Limb (tissue), 2 donors: Measurements from ENCODE around the gene TMEM30B.
"Not testable (repeated sequence)": the region's sequence is repeated elsewhere in the genome, so short reads cannot be mapped to it uniquely, and the experiment has no call there.

Experiments
- DNase-seq, 2 donors: peaks; one replicate each; pipeline ENCODE4 v3.0.0-alpha.2; 2016; ENCODE audit errors: extremely low spot score in 2 of 2

TMEM30B gene, protein sequence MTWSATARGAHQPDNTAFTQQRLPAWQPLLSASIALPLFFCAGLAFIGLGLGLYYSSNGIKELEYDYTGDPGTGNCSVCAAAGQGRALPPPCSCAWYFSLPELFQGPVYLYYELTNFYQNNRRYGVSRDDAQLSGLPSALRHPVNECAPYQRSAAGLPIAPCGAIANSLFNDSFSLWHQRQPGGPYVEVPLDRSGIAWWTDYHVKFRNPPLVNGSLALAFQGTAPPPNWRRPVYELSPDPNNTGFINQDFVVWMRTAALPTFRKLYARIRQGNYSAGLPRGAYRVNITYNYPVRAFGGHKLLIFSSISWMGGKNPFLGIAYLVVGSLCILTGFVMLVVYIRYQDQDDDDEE

DNA sequence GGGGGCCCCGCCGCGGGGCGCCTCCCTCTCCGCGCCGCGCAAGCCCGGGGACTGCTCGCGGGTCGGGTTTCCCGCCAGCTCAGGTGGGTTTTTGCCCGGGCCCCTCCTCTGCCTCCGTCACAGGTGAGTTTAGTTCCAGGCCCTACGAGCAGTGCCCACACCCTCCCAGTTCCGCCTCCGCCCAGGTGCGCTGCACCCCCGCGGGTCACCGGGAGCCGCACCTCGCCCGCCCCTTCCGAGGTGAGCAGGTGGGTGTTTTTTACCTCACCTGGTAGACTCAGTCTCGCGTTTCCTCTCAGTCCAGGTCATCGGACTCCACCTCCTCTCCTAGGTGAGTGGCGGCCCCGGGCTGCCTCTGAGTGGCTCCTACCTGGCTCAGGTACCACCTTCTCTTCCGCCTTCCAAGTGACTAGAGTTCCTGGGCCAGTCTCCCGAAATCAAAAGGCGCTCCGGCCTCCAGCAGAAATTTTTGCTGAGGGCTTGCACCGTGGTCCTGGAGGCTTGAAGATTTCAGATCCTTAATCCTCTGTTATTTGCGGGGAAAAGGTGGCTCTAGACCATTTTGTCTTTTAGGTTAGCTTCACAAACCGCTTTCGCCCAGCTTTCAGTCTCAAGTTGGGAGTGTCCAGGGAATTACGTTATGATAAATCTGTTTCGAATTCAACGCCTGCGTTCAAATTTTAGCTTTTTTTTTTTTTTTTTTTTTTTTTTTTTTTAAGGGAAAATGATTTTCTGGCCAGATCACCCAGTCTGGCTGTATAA is at the start of gene TMEM30B:
TMEM30B (minus strand) TSS at position 153 of the 762 bp plus-strand sequence. CDS start 191 bp downstream, outside the sequence.
- peak in 1 of 2 donors; percentile 53 for DNase-seq

DNA sequence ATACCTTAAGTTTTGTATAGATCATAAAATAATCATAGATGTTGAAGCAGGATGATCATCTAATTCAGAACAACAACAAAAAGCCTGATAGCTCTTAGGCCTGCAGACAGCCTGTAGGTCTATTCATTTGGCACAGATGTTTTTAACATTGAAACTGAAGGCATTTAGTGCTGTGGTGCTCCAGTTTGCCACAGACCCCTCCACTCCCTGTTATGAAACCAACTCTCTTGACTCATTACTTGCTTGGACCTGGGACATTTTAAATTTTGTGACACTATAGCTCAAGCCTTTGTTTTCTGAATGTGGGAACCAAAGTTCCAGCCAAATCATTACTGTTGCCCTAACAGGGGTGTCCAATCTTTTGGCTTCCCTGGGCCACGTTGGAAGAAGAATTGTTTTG is 49.4 kb upstream of the TMEM30B start:
- no peak for DNase-seq

DNA sequence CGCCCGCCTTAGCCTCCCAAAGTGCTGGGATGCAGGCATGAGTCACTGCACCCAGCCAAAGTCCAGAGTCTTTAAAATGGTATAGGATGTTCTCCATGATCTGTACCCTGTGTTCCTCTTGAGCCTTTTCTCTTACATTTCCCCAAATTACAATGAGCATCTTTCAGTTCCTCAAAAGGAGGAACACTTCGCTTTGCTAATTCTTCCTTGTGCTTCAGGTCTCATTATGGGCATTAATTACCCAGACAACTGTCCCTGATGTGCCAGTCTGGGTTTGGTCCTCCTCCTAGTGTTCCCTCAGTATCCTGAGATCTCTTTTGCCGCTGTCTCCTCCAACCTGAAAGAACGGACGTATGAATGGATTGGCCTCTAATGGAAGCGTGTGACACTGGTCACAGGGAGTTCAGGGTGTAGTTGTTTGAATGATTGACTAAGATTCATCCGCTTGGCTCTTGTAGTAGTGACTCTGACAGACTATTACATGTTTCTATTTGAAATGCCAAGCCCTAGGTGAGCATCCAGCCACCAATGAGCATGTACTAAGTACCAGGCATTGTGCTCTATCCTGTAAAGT is 48.4 kb upstream of the TMEM30B start:
- no peak for DNase-seq

DNA sequence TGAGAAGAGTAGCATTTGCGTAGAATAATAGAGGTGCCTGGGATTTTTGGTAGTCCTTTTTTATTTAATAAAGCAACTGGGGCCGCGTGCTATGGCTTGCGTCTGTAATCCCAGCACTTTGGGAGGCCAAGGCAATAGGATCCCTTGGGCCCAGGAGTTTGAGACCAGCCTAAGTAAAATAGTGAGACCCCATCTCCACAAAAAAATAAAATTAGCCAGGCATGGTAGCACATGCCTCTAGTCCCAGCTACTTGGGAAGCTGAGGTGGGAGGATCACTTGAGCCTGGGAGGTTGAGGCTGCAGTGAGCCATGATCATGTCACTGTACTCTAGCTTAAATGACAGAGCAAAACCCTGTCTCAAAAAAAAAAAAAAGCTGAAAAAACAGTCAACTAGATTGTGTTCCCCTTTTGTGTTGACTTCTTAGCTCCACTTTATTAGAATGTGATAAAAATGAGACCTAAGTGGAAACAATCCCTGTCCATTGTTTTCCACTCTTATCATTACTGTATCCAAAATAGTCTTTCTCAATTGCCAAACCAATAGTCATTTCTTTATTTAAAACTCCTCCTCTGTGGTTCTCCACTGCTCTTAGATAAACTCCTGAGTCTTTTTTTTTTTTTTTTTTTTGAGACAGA is 47.6 kb upstream of the TMEM30B start:
- no peak for DNase-seq

DNA sequence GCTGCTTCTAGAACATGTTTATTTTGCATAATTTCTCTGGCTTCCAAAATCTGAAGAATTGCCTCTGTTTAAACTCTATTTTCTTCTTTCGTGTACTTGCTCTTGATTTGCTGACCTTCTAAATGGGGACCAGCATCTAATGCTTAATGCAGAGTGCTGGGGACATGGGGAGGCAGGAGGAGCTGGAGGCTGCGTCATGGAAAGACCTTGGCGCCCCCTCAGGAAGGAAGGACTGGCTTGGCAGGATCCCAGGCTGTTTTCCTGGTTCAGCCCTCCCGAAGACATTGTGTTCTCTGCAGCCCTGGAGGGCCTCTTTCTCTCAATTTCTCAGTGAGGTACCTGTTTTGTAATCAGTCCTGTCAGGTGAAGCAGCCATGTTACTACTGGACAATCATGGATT is 45.7 kb upstream of the TMEM30B start:
- peak in 1 of 2 donors; percentile 45 for DNase-seq

DNA sequence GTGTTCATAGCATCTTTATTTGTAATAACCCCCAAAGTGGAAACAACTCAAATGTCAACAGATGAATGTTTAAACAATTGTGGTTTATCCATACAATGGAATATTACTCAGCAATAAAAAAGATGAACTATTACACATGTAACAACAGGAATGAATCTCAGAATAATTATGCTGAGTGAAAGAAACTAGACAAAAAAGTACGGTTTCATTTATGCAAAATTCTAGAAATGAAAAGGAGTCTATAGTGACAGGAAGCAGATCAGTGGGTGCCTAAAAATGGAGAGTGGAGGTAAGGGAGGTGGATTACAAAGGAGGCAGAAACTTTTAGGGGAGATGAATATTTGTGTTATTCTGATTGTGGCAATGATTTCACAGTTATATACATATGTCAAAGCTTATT is 45.0 kb upstream of the TMEM30B start:
- no peak for DNase-seq

DNA sequence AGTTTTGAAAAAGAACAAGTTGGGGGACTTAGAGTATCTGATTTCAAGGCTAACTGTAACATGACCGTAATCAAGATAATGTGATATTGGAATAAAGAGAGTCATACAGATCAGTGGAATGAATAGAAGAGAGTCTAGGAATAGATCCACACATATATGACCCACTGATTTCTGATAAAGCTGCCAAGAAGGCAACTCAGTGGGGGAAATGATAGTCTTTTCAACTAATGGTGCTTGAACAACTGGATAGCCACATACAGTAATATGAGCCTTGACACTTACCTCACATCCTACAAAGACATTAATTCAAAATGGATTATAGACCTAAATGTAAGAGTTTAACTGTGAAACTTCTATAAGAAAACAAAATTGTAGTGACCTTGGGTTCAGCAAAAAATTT is 44.0 kb upstream of the TMEM30B start:
- DNase-seq, result no peak

DNA sequence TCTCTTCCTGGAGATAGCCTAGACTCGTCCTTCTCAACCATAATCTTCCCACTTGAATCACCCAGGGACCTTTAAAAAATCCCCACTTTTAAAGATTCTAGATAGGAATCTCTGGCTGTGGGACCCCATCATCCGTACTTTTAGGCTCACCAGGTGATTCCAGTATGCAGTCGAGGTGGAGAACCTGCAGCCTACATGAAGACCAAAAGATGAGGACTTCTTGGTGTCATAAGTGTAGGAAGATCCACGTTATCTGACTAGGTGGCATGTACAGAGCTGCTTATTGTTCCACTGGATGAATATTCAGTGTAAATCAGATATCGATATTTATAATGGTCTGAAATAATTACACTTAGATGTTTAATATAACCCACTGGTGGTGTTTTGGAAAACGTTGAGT is 42.8 kb upstream of the TMEM30B start:
- no peak for DNase-seq

DNA sequence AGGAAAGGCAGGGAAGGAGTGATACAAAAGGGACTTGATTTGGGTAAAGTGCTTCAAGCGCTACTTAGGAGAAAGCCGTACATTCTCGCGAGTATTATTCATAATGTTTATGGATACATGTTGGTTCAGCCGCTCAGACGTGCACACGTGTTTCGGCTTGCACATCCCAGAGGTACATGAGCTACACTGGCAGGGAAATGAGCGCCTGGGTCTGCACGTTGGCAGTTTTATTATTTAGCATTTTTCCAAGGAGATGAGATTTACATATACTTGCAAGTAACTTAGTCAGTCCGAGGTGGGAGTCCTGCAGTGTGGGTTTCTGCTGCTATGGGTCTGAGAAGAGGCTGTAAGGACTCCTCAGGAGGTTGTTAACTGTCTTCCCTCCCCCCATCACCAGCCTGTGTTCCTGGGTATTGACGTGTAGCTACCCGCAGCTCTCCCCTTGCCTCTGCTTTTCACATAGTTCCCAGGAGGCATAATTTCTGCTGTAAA is 41.7 kb upstream of the TMEM30B start:
- DNase-seq, result no peak

DNA sequence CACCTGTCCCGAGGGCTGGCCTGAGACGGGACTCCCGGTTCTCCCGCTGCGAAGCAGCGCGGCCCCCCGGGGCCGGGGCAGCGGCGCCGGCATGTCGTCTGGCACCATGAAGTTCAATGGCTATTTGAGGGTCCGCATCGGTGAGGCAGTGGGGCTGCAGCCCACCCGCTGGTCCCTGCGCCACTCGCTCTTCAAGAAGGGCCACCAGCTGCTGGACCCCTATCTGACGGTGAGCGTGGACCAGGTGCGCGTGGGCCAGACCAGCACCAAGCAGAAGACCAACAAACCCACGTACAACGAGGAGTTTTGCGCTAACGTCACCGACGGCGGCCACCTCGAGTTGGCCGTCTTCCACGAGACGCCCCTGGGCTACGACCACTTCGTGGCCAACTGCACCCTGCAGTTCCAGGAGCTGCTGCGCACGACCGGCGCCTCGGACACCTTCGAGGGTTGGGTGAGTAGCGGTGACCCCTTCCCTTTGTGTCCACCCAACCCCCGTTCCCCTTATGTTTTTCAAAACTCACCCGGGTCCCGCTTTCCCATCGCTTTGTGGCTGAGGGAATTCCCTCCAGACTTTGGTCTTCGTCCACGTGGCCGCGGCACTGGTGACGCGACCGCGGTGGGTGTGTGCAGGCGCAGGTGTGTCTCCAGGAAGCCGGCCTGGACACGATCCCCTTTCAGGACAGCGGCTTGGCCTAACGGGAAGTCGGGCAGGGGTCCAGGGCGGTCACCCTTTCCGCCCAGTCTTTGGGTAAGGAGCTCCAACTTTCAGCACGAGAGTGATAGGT is 41.1 kb upstream of the TMEM30B start:
- DNase-seq, result peak in 1 of 2 donors; percentile 47

DNA sequence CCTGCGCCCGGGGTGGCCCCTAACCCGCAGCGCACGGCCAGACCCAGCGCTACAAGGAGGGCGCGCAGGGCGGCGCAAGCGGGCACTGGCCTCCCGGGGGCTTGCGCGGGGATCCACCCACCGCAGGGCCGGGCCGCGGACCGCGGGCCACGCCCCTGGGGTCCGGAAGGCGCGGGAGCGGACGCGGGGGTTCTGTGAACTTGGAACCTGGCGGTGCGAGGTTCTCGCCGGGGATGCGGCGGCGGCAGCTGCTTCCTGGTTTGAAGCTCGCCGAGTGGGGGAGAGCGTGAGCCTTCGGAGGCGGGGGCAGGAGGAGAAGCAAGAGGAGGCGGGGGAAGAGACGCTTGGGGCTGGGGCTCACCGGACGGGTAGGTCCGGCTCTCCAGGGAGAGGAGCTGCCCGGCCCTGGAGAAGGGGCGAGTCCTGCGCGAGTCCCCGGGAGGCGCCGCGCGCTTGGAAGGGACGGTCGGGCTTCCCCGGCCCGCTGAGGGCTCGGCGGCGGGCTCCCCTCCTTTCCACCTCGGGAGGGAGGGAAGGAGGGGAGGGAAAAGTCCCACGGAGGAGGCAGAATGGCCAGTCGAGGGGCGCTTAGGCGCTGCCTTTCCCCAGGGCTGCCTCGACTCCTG is 40.4 kb upstream of the TMEM30B start, which contains the start of gene PRKCH:
PRKCH (plus strand) TSS at position 195 of the 626 bp plus-strand sequence. CDS start 523 bp downstream, outside the sequence.
- DNase-seq, result peak; percentile 36 to 68

DNA sequence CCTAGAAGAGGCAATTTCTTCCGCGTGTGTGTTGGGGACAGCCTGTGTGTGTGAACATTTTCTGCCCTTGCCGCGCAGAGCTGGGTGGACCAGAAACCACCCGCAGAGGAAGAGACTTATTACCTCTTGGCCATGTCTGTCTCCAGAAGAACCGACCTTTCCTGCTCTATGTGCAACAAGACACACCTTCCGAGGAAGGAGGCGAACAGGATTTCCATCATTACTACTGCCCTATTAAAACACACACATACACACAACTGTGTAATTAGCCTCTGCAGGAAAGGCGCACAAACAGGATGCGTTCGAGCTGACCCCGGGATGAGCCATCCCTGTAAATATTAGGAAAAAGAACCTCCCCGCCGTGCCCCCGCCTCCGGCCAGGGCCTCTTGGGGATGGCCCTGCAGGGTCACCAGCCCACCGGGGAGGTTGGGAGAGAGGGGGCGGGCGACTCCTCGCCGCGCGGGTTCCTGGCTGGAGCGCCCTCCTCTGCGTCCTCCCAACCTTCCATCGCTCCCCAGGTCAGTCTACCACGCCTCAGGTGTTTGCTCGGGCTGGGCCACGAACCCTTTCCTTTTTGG is 39.8 kb upstream of the TMEM30B start:
- DNase-seq, result peak in 1 of 2 donors; percentile 45

DNA sequence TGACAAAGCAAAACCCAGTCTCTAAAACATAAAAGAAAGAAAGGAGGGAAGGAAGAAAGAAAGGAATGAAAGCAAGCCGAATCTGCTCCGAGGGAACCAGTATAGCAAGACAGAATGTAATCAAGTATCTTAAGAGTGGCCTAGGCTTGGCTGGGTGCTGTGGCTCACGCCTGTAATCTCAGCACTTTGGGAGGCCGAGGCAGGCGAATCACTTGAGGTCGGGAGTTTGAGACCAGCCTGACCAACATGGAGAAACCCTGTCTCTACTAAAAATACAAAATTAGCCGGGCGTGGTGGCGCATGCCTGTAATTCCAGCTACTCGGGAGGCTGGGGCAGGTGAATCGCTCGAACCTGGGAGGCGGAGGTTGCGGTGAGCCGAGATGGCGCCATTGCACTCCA is 39.0 kb upstream of the TMEM30B start:
- DNase-seq, result not testable (repeated sequence)

DNA sequence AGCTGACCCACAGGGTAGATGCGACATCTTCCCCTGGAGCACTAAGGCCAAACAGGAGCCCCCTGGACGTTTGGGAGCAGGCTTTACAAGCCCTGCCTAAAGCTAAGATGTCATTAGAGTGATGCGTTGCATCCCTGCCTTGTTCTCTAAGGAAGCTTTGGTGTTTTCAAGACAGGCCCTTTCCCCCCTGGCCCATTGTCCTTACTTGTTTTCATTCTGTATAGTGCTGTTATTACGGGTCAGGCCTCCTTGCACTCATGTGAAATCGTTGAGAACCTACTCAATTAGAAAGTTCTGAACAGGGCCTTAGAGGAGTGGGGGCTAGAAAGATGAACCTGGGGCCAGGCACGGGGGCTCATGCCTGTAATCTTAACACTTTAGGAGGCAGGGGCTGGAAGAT is 38.6 kb upstream of the TMEM30B start:
- no peak for DNase-seq

DNA sequence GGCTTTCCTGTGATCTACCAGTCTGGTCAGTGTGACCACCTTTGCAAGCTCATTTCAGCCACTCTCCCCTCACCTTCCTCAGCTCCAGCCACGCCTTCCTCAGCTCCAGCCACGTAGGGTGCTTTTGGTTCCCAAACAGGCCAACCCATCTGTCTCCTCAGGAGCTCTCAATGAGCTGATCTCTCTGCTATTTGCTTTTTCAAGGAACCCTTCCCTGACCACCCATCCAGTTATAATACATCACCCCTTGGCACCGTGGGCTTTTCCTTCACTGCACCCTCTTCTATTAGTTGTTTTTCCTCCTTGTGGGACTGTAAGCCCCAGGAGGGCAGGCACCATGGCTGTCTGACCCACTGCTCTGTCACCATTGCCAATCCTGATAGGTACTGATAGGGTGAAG is 37.9 kb upstream of the TMEM30B start:
- no peak for DNase-seq

DNA sequence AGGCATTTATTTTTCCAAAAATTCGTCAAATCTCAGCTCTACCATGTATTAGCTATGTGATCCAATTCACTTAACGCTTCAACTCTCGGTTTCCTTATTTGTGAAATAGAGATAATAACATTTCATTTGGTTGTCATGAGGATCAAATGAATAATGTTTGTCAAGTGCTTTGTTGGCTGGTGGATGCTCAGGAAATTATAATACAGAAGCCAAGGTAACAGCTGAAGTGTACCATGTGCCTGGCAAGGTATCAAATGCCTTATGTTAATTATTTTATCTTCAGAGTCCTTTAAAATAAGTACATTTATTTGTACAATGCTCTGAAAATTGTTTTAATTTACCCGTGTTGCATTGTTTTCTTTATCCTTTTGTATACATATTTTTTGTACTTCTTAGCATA is 34.2 kb upstream of the TMEM30B start:
- DNase-seq, result no peak

DNA sequence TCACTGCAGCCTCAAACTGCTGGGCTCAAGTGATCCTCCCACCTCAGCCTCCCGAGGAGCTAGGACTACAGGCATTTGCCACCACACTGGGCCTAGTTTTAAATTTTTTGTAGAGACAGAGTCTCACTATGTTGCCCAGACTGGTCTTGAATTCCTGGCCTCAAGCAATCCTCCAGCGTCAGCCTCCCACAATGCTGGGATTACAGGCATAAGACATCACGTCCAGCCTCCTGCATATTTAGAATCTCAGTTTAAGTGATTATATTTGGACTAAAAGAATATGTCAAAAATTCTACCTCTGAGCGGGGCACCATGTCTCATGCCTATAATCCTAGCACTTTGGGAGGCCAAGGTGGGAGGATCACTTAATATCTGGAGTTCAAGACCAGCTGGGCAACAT is 27.6 kb upstream of the TMEM30B start:
- DNase-seq, result not testable (repeated sequence)

DNA sequence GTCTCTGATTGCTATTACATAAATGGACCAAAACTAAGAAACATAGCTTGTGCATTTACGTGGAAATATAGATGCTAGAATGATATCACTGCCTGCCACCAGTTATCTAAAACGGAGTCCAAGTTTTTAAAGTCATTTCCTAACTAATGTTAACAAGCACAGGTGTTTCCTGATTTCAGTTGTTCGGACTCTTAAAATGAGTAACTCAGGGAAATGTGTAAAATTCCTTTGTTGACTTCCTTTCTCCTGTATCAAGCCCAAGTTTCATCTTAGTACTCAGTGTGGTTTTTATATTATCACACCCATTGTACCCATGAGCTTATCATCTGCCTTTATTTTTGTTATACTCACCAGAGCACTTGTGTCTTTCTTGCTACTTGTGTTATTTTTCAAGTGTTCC is 27.1 kb upstream of the TMEM30B start:
- no peak for DNase-seq

DNA sequence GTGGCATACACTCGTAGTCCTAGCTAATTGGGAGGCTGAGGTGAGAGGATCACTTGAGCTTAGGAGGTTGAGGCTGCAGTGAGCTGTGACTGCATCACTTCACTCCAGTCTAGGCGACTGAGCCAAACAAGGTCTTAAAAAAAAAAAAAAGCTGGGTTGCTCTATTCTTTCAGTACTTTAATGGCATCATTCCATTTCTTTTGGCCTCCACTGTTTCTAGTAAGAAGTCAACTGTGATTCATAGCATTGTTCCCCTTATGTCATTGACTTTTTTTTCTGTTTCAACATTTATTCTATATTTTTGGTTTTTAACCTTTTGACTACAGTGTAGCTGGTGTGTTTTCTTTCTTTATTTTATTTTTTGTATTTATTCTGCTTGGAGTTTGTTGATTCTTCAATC is 23.6 kb upstream of the TMEM30B start:
- no peak for DNase-seq

DNA sequence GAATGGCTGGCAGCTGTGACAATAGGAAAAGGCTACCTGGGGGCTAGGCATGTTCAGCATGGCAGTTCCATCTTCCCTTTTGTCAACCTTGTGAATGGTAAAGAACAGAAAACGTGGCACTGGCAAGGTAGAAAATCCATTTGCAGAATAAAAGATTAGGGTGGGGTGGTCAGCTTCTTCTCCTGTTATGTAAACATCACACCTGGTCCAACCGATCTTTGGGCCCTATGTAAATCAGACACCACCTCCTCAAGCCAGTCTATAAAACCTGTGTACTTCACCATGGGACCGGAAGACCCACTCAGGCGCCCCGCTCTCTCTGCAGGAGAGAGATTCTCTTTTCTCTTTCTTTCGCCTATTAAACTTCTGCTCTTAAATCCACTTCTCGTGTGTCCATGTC is 19.6 kb upstream of the TMEM30B start:
- no peak for DNase-seq
